GM15510 (cell line): ENCODE results near the gene RSBN1L.

ENCODE experiments used
- POLR2A ChIP-seq: IDR thresholded peaks from 3 replicates; pipeline ENCODE4 v1.6.1; 2011; ENCODE audit warnings: borderline replicate concordance; ENCODE audit not compliant: insufficient read length; ENCODE audit errors: extremely low read depth

The RSBN1L gene

GRCh38 chr7:77799078-77799964 is 103.1 kb downstream of the RSBN1L start:
- no peak for TF ChIP-seq POLR2A

- TF ChIP-seq POLR2A, result no peak
These were observed 103.9 kb downstream of the RSBN1L start for GRCh38 chr7:77800158-77800557.

GRCh38 chr7:77800730-77801129 is 104.5 kb downstream of the RSBN1L start:
- TF ChIP-seq POLR2A, result no peak

GRCh38 chr7:77802557-77803405 is 106.5 kb downstream of the RSBN1L start:
- no peak for TF ChIP-seq POLR2A

GRCh38 chr7:77806425-77806824 is 110.2 kb downstream of the RSBN1L start:
- TF ChIP-seq POLR2A, result no peak

- TF ChIP-seq POLR2A, result no peak
These were observed 112.3 kb downstream of the RSBN1L start for GRCh38 chr7:77808517-77808916.

- no peak for TF ChIP-seq POLR2A
These were observed 115.4 kb downstream of the RSBN1L start for GRCh38 chr7:77811516-77812289.

- TF ChIP-seq POLR2A, result no peak
These were observed 116.0 kb downstream of the RSBN1L start for GRCh38 chr7:77812290-77812685.

GRCh38 chr7:77813180-77813579 is 116.9 kb downstream of the RSBN1L start:
- TF ChIP-seq POLR2A, result no peak

- TF ChIP-seq POLR2A, result no peak
These were observed 122.8 kb downstream of the RSBN1L start for GRCh38 chr7:77819021-77819420.

GRCh38 chr7:77820967-77821366 is 124.7 kb downstream of the RSBN1L start:
- no peak for TF ChIP-seq POLR2A

GRCh38 chr7:77822269-77822668 is 126.0 kb downstream of the RSBN1L start:
- TF ChIP-seq POLR2A, result no peak

GRCh38 chr7:77823787-77824186 is 127.5 kb downstream of the RSBN1L start:
- TF ChIP-seq POLR2A, result no peak

GRCh38 chr7:77824636-77825035 is 128.4 kb downstream of the RSBN1L start:
- TF ChIP-seq POLR2A, result no peak

- TF ChIP-seq POLR2A, result no peak
These were observed 128.9 kb downstream of the RSBN1L start for GRCh38 chr7:77825131-77825530.
